Retinal pigment epithelial cell (primary cell): ENCODE measurements around the gene FGFR2.

ENCODE experiments used
- DNase-seq: peaks from one replicate; pipeline ENCODE4 v3.0.0-alpha.2; 2010; ENCODE audit warnings: low read depth
- H3K4me3 ChIP-seq: 2 replicates; pipeline ENCODE4 v1.5.1; 2011; ENCODE audit warnings: mild to moderate bottlenecking, low read length, control low read depth, moderate library complexity
- TF ChIP-seq, protein P1 (sequence below): conservative IDR thresholded peaks from 2 replicates; pipeline ENCODE4 v1.5.1; 2011; ENCODE audit warnings: low read depth, low read length, control low read depth, inconsistent platforms

The FGFR2 gene

DNA sequence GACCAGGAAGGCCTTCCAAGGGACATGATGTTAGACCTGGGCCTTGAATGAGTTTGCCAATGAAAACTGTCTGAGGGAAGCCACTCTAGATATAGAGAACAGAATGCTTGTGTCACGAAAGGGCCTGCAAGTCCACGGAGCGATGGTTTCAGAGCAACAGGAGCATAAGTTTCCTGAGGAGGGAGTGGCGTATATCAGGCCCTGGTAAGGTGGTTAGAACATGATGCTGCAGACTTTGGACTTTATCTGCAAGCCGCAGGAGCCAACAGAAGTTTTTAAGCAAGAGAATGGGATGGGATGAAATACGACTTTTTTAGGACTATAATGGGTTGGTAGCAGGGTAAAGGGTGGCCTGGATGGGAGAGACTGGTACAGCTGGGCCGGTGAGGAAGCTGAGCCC is 136.0 kb downstream of the FGFR2 start:
- H3K4me3 ChIP-seq, result no peak overlapping the region
- no peak for DNase-seq
- TF ChIP-seq, protein P1, sequence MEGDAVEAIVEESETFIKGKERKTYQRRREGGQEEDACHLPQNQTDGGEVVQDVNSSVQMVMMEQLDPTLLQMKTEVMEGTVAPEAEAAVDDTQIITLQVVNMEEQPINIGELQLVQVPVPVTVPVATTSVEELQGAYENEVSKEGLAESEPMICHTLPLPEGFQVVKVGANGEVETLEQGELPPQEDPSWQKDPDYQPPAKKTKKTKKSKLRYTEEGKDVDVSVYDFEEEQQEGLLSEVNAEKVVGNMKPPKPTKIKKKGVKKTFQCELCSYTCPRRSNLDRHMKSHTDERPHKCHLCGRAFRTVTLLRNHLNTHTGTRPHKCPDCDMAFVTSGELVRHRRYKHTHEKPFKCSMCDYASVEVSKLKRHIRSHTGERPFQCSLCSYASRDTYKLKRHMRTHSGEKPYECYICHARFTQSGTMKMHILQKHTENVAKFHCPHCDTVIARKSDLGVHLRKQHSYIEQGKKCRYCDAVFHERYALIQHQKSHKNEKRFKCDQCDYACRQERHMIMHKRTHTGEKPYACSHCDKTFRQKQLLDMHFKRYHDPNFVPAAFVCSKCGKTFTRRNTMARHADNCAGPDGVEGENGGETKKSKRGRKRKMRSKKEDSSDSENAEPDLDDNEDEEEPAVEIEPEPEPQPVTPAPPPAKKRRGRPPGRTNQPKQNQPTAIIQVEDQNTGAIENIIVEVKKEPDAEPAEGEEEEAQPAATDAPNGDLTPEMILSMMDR, result no peak

DNA sequence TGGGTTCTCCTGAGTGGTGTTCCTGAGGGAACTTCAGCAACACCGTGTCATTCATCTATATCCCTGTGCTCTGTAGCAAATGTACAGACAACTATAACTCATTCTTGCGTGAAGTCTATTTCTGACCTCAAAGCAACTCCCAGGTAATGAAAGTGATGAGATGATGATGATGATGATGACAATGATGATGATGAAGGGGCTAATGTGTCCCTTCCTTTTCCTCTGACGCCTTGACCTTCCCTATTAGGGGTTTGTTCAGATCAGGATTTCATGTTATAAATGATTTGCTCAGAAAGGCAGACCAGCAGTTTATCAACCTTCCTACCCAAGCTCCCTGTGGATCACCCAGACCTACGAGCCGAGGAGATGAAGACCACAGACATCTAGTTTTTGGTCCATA is 136.9 kb downstream of the FGFR2 start:
- TF ChIP-seq, protein P1, result no peak
- DNase-seq, result no peak
- no peak overlapping the region for H3K4me3 ChIP-seq

DNA sequence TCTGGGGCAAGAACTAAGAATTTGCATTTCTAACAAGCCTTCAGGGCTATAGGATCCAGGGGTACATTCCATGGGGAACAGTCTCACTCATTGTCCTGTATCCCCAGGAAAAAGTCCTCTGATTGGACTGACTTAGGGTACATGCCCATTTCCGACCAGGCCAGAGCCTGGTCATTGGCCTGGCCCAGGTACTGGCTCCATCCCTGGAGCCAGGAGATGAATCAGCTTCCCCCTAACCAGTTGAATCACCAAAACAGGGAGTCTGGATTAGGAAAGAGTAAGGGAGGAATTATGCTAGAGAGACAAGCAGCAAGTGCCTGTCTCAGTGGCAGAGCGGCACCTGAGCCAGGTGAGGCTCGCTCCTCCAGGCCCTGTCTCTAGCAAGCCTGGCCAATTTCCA is 137.5 kb downstream of the FGFR2 start:
- no peak overlapping the region for H3K4me3 ChIP-seq
- TF ChIP-seq, protein P1, result no peak
- no peak for DNase-seq

DNA sequence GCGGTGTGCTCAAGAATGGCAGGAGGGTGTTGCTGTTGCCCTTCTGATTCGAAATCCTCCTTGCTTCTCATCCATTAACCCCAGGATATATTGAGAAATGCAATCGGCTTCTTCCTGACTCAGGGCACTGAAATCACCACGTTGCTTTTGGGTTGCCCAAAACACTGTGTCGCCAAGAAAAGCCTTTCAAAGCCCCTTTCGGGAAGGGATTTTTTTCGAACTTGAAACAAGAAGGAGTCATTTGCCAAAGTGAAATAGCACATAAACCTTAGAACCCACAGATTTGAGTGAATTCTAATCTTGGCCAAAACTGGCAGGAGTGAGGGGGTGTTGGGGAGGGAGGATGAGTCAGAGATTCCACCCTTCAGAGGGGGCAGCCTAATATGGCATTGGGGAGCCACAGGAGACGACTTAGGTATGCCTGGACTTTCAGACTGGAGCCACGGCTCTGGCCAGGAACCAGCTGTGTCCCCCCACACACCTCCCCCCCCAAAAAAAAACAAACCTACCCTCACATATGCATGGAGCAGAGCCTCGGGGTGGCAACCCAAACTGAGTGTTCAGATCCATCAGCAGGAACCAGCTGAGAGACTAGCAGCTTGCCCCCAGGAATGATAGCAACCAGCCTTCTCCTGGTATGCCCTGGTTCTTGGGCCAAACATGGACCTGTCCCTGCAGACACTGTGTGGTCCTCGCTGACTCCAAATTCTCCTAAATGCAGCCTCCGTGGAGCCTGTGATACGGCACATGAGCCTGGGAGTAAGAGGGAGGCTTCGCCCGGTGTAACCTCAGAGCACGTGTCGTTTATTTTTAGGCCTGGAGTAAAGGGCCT is 138.4 kb downstream of the FGFR2 start:
- DNase-seq, result no peak
- TF ChIP-seq, protein P1, result no peak
- no peak overlapping the region for H3K4me3 ChIP-seq

DNA sequence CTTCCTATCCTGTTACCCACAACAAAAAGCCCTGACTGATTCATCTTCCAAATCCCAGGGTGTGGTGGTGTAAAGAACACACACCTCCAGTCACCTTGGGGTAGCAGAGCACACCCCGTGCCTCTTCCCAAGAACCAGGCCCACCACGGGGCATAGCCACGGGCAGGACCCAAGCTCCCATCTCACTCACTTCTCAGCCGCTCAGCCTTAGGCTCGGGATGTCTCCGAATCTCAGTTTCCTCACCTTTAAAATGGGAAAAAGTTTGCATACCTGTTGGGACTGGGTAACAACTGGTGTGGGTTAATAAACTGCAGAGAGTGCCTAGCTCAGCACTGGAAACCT is 139.0 kb downstream of the FGFR2 start:
- H3K4me3 ChIP-seq, result no peak overlapping the region
- TF ChIP-seq, protein P1, result no peak

DNA sequence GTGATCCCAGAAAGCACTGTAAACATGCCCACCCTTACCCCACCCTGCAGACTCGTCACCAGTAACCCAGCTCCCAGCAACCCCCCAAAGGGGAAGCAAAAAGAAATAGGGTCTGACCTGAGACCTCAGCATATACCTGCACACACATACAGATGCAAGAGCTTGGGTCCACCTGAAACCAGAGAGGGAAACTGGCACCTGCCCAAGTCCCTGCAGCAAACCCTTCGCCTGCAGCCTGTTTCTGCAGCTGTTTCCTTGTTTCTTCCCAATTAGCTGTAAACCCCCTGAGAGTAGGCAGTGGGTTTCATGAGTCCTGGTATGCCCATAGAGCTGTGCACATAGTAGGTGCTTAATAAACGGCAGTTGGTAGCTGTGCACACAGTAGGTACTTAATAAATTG is 140.5 kb downstream of the FGFR2 start:
- no peak overlapping the region for H3K4me3 ChIP-seq
- TF ChIP-seq, protein P1, result no peak
- no peak for DNase-seq

More for the DNA sequence above, 139.0 kb downstream of the FGFR2 start:
- no peak for DNase-seq

DNA sequence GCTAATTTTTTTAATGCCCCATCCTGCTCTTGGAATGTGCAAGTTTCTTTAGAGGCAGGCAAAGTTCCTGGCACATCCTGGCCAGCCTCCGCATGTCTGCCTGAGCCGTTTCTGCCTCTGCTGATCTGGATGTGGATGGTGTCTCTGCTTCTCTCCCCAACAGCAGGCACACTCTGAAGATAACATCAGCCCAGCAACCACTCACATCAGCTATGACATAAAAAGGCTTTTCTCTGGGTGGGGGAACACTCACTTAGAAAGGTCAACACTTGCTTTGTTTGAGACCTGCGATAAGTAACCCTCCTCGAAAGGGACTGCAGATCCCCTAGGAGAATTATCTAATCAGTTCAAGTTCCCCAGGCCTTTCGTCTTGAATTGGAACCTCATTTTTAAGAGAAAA is 142.9 kb downstream of the FGFR2 start:
- H3K4me3 ChIP-seq, result no peak overlapping the region
- DNase-seq, result no peak
- TF ChIP-seq, protein P1, result no peak
